ENCODE data around the gene GDF11. TPM values are rescaled to one million over a fixed set of nuclear protein-coding genes. Genes with fewer than 3 reads are reported as not detected.

GDF11 gene
- total RNA-seq, 1 experiment from 2014 or later = 31.8 TPM

GRCh38 chr12:55722948-55723347 lies 20.0 kb upstream of the GDF11 start:
- no peak overlapping the region for H2BK120ac ChIP-seq (ENCODE audit: low read depth, low read length, poor library complexity, severe bottlenecking)
- no peak overlapping the region for H3T11ph ChIP-seq (ENCODE audit: low read length)
- H2BK20ac ChIP-seq (ENCODE audit: low read depth, low read length, poor library complexity, severe bottlenecking) = no peak overlapping the region
- H2BK12ac ChIP-seq (ENCODE audit: insufficient read length, low read depth, low read length) = no peak overlapping the region
- no peak overlapping the region for H3K9ac ChIP-seq (ENCODE audit: extremely low read depth, insufficient read length, low read length)
- H3K27me3 ChIP-seq (ENCODE audit: insufficient read depth, low read length) = no peaks in the 10 kb centered on the region
- no peaks in the 10 kb centered on the region for H4K20me1 ChIP-seq (ENCODE audit: control insufficient read depth, insufficient read depth, insufficient read length)
- TF ChIP-seq CTCF (conservative IDR thresholded peaks at IDR 0.05) = no peak
- Mint-ChIP-seq H3K4me1 (peaks cover 37 to 40% of the 10 kb centered on the region in 2 experiments), H3K27ac (no peak overlapping the region), H3K4me3 (no peak overlapping the region; a peak in 1 of 5 replicates), H3K9me3 (no peaks in the 10 kb centered on the region; a peak in 1 of 5 replicates), H3K27me3 (ENCODE audit: low read depth) (no peaks in the 10 kb centered on the region), H3K36me3 (ENCODE audit: insufficient read depth in 1 of 3, low read depth in 3 of 3) (peaks cover 21 to 54% (median 46%) of the 10 kb centered on the region in 3 experiments; a peak in 6 of 7 replicates)
- H3K79me2 ChIP-seq (ENCODE audit: insufficient read depth, low read length) = peaks cover 7% of the 10 kb centered on the region; the same call in 1 of the 2 replicates
- peaks cover 9% of the 10 kb centered on the region; the same call in 1 of the 2 replicates for H3K4me1 ChIP-seq (ENCODE audit: insufficient read depth, low read length)
- H3K23ac ChIP-seq (ENCODE audit: insufficient read length, low read depth, low read length) = no peak overlapping the region
- H4K5ac ChIP-seq (ENCODE audit: insufficient read length, low read depth, low read length) = no peak overlapping the region
- no peak overlapping the region for H3K56ac ChIP-seq (ENCODE audit: insufficient read length, low read depth, low read length)
- no peak for DNase-seq
- no peak overlapping the region for H3K4me2 ChIP-seq (ENCODE audit: insufficient read depth, insufficient read length, low read length)
- no CpG with 5 or more reads among the region's 8 CpGs for WGBS (ENCODE audit: extremely low coverage, insufficient read length, low lambda C conversion rate)
- no peaks in the 10 kb centered on the region for H3K9me3 ChIP-seq (ENCODE audit: control insufficient read depth, low read depth, low read length)
- no peak overlapping the region for H2BK5ac ChIP-seq (ENCODE audit: insufficient read length, low read length)
- no peak overlapping the region for H3K18ac ChIP-seq (ENCODE audit: insufficient read length, low read depth, low read length)
- no peak overlapping the region for H3K4ac ChIP-seq (ENCODE audit: low read depth, low read length)
- peaks cover 7% of the 10 kb centered on the region for H3K79me1 ChIP-seq (ENCODE audit: insufficient read depth, low read depth, low read length, poor library complexity, severe bottlenecking)
- H2AK5ac ChIP-seq (ENCODE audit: insufficient read length, low read length) = no peak overlapping the region
- H2AFZ ChIP-seq (ENCODE audit: low read length) = no peak overlapping the region
- no peak overlapping the region for H2BK15ac ChIP-seq (ENCODE audit: low read depth, low read length)
- H4K8ac ChIP-seq (replicated peaks; ENCODE audit: insufficient read length, low read depth, low read length) = no peak overlapping the region
- no peak overlapping the region for H4K91ac ChIP-seq (ENCODE audit: insufficient read length, low read depth, low read length)
- H3K27ac ChIP-seq (ENCODE audit: insufficient read length, low read depth, low read length) = no peak overlapping the region
- no peak overlapping the region for H3K14ac ChIP-seq (ENCODE audit: insufficient read depth, low read length)
- peaks cover 9% of the 10 kb centered on the region for H3K23me2 ChIP-seq (ENCODE audit: insufficient read length, low read depth, low read length, poor library complexity, severe bottlenecking)
